GM18520 (cell line): Measurements from ENCODE around the gene CHCHD10.

Source experiments
- ATAC-seq: cut with Tn5 transposase; IDR thresholded peaks from one replicate; pipeline ENCODE4 v1.9.1; 2021; ENCODE audit not compliant: unreplicated experiment

The CHCHD10 gene

GRCh38 chr22:23773483-23774113 lies 5.8 kb upstream of the CHCHD10 start:
- no peak for ATAC-seq

GRCh38 chr22:23772649-23773473 lies 5.1 kb upstream of the CHCHD10 start, which contains the start of gene MMP11:
Gene MMP11 (plus strand): TSS chr22:23772849. CDS start chr22:23772871, 22 bp downstream.
- ATAC-seq = no peak

GRCh38 chr22:23772315-23772648 lies 4.5 kb upstream of the CHCHD10 start:
- ATAC-seq = no peak

- ATAC-seq = no peak
These were observed 1.7 kb upstream of the CHCHD10 start for GRCh38 chr22:23769321-23769965.

GRCh38 chr22:23767303-23767672 lies 484 bp downstream of the CHCHD10 start:
- no peak for ATAC-seq

GRCh38 chr22:23764899-23765881 lies 2.6 kb downstream of the CHCHD10 start:
- ATAC-seq = no peak

GRCh38 chr22:23763954-23764353 lies 3.8 kb downstream of the CHCHD10 start:
- no peak for ATAC-seq

GRCh38 chr22:23763579-23763945 lies 4.2 kb downstream of the CHCHD10 start:
- ATAC-seq = no peak

GRCh38 chr22:23762842-23763578 lies 4.8 kb downstream of the CHCHD10 start, which contains the start of gene C22orf15:
Gene C22orf15 (plus strand): TSS chr22:23762990. CDS start chr22:23763307, 317 bp downstream.
- ATAC-seq = no peak

- ATAC-seq = no peak
These were observed 7.7 kb downstream of the CHCHD10 start for GRCh38 chr22:23760056-23760455.

- ATAC-seq = no peak
These were observed 8.2 kb downstream of the CHCHD10 start for GRCh38 chr22:23759566-23759965.

GRCh38 chr22:23756891-23757290 lies 10.9 kb downstream of the CHCHD10 start:
- ATAC-seq = no peak

- ATAC-seq = no peak
These were observed 12.1 kb downstream of the CHCHD10 start for GRCh38 chr22:23755711-23756110.

GRCh38 chr22:23754980-23755636 lies 12.7 kb downstream of the CHCHD10 start:
- no peak for ATAC-seq

- no peak for ATAC-seq
These were observed 13.4 kb downstream of the CHCHD10 start, which contains the start of gene VPREB3 for GRCh38 chr22:23754220-23754919. Gene VPREB3 (minus strand): TSS chr22:23754425. CDS start chr22:23754363, 62 bp downstream.

- ATAC-seq = no peak
These were observed 14.4 kb downstream of the CHCHD10 start for GRCh38 chr22:23753385-23753784.

- ATAC-seq = no peak
These were observed 15.0 kb downstream of the CHCHD10 start for GRCh38 chr22:23752750-23753149.

GRCh38 chr22:23752090-23752691 lies 15.6 kb downstream of the CHCHD10 start:
- no peak for ATAC-seq
